ENCODE results near the gene BMP2K.

BMP2K gene

DNA sequence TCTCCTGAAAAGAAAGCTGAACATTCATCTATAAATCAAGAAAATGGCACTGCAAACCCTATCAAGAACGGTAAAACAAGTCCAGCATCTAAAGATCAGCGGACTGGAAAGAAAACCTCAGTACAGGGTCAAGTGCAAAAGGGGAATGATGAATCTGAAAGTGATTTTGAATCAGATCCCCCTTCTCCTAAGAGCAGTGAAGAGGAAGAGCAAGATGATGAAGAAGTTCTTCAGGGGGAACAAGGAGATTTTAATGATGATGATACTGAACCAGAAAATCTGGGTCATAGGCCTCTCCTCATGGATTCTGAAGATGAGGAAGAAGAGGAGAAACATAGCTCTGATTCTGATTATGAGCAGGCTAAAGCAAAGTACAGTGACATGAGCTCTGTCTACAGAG lies 134.5 kb downstream of the BMP2K start:
- Histone ChIP-seq H3K4me1 (no peaks in the 10 kb centered on the region), H3K4me3 (ENCODE audit: low read depth, low read length) (no peak overlapping the region), H3K9me3 (ENCODE audit: control insufficient read depth, low read length) (no peaks in the 10 kb centered on the region), H3K36me3 (ENCODE audit: control insufficient read depth, insufficient read depth, low read length) (no peaks in the 10 kb centered on the region), H3K27ac (no peak overlapping the region), H3K4me2 (ENCODE audit: low read length) (no peak overlapping the region), H3K27me3 (ENCODE audit: control insufficient read depth, insufficient read depth, low read length) (no peaks in the 10 kb centered on the region), H3K9ac (no peak overlapping the region), H3K79me2 (no peaks in the 10 kb centered on the region), H2AFZ (no peak overlapping the region)
- TF ChIP-seq, protein P1, sequence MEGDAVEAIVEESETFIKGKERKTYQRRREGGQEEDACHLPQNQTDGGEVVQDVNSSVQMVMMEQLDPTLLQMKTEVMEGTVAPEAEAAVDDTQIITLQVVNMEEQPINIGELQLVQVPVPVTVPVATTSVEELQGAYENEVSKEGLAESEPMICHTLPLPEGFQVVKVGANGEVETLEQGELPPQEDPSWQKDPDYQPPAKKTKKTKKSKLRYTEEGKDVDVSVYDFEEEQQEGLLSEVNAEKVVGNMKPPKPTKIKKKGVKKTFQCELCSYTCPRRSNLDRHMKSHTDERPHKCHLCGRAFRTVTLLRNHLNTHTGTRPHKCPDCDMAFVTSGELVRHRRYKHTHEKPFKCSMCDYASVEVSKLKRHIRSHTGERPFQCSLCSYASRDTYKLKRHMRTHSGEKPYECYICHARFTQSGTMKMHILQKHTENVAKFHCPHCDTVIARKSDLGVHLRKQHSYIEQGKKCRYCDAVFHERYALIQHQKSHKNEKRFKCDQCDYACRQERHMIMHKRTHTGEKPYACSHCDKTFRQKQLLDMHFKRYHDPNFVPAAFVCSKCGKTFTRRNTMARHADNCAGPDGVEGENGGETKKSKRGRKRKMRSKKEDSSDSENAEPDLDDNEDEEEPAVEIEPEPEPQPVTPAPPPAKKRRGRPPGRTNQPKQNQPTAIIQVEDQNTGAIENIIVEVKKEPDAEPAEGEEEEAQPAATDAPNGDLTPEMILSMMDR (IDR thresholded peaks at IDR 0.05), result no peak

- no peak overlapping the region for H3K27ac ChIP-seq
- TF ChIP-seq, protein P1 (IDR thresholded peaks at IDR 0.05), result no peak
- no peaks in the 10 kb centered on the region for H3K9me3 ChIP-seq (ENCODE audit: control insufficient read depth, low read length)
- no peak overlapping the region for H3K9ac ChIP-seq
- no peak overlapping the region for H3K4me2 ChIP-seq (ENCODE audit: low read length)
- H3K79me2 ChIP-seq, result no peaks in the 10 kb centered on the region
- no peaks in the 10 kb centered on the region for H3K4me1 ChIP-seq
- no peaks in the 10 kb centered on the region for H3K36me3 ChIP-seq (ENCODE audit: control insufficient read depth, insufficient read depth, low read length)
- no peak overlapping the region for H2AFZ ChIP-seq
- H3K4me3 ChIP-seq (ENCODE audit: low read depth, low read length), result no peak overlapping the region
- H3K27me3 ChIP-seq (ENCODE audit: control insufficient read depth, insufficient read depth, low read length), result no peaks in the 10 kb centered on the region
Observed at GRCh38 chr4:78922207-78922606, 146.1 kb downstream of the BMP2K start.

DNA sequence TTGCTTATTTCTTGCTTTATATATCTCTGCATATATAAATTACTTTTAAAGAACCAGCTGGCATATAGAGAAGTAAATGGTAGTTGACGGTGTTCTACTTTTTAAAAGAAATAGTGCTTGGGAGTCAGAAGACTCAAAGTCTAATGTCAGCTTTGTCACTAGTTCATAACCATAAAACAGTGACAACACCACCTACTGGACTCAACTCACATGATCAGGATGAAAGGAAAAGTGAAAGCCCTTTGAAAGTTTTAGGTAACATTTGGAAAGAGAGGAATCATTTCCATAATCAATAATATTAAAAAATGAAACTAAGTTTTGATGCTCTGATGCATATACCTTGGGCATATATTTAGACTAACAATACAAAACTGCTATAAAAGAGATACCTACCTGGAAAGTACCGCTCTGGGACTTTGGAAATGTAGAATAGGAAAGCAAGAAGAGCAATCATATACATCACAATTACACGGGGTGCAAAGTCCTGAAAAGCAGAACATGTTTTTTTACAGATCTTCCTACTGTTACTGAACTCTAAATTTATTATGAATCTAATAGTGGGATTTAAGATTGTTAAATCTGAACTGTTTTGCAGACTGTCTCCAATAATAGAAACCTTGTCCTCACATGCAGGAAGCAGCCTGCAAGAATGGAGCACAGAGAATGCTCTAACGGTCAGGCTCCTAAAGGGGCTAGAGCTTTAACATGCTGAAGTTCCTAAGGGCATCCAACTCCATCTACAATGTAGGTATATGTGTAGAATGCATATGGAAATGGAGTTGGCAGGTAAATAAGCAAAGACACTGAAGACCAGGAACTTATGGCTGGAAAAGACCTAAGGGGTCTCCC lies 147.5 kb downstream of the BMP2K start:
- Histone ChIP-seq H2AFZ (no peak overlapping the region), H3K36me3 (ENCODE audit: control insufficient read depth, insufficient read depth, low read length) (no peaks in the 10 kb centered on the region), H3K4me3 (ENCODE audit: low read depth, low read length) (no peak overlapping the region), H3K9ac (no peak overlapping the region), H3K27me3 (ENCODE audit: control insufficient read depth, insufficient read depth, low read length) (no peaks in the 10 kb centered on the region), H3K4me2 (ENCODE audit: low read length) (no peak overlapping the region), H3K79me2 (no peaks in the 10 kb centered on the region), H3K9me3 (ENCODE audit: control insufficient read depth, low read length) (no peaks in the 10 kb centered on the region), H3K27ac (no peak overlapping the region), H3K4me1 (no peaks in the 10 kb centered on the region)
- TF ChIP-seq, protein P1 (IDR thresholded peaks at IDR 0.05), result no peak

DNA sequence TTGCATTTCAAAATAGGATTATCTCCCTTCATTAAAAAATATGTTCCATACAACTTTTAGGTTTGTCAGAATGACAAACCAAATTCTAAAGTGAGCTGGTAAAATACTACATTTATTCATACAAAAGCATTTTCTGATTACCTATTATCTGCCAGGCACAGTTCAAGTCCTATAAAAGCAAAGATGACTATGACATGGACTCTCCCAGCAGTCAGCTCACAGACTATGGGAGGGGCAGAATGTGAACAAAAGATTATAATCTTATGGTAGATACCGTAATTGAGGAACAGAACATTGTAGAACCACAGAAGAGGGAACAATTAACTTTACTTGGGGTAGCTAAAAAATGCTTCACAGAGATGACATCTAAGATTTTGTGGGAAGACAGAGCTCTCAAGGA lies 150.7 kb downstream of the BMP2K start:
- Histone ChIP-seq H3K27me3 (ENCODE audit: control insufficient read depth, insufficient read depth, low read length) (no peaks in the 10 kb centered on the region), H3K4me3 (ENCODE audit: low read depth, low read length) (no peak overlapping the region), H3K79me2 (no peaks in the 10 kb centered on the region), H2AFZ (no peak overlapping the region), H3K4me2 (ENCODE audit: low read length) (no peak overlapping the region), H3K4me1 (no peaks in the 10 kb centered on the region), H3K9ac (no peak overlapping the region), H3K36me3 (ENCODE audit: control insufficient read depth, insufficient read depth, low read length) (no peaks in the 10 kb centered on the region), H3K9me3 (ENCODE audit: control insufficient read depth, low read length) (no peaks in the 10 kb centered on the region), H3K27ac (no peak overlapping the region)
- TF ChIP-seq, protein P1 (IDR thresholded peaks at IDR 0.05), result no peak

DNA sequence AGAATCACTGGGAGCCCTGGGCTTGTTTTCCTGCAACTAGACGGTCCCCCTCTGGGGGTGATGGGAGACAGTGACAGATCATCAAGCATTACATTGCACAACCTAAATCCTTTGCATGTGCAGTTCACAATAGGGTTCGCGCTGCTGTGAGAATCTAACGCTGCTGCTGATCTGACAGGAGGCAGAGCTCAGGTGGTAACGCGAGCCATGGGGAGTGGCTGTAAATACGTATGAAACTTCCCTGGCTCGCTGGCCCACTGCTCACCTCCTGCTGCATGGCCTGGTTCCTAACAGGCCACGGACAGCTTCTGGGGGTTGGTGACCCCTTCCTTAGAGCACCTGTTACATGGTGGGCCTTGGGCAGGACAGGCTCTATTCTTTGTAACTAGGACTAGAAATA lies 152.7 kb downstream of the BMP2K start:
- Histone ChIP-seq H3K4me1 (no peaks in the 10 kb centered on the region), H3K79me2 (no peaks in the 10 kb centered on the region), H2AFZ (no peak overlapping the region), H3K4me2 (ENCODE audit: low read length) (no peak overlapping the region), H3K27ac (no peak overlapping the region), H3K27me3 (ENCODE audit: control insufficient read depth, insufficient read depth, low read length) (no peaks in the 10 kb centered on the region), H3K4me3 (ENCODE audit: low read depth, low read length) (no peak overlapping the region), H3K9ac (no peak overlapping the region), H3K36me3 (ENCODE audit: control insufficient read depth, insufficient read depth, low read length) (no peaks in the 10 kb centered on the region), H3K9me3 (ENCODE audit: control insufficient read depth, low read length) (no peaks in the 10 kb centered on the region)
- TF ChIP-seq, protein P1 (IDR thresholded peaks at IDR 0.05), result no peak

Measured in parathyroid adenoma (tissue), 2 donors.